DND-41 (cell line): ENCODE measurements around the gene GNGT1.

ENCODE experiments used
- ATAC-seq: fragments of 200-7000 bp; cut with Tn5 transposase; 3 replicates; pipeline ENCODE4 v1.9.1; 2021; ENCODE audit warnings: low read depth; ENCODE audit not compliant: insufficient read depth
- DNase-seq: peaks from one replicate; pipeline ENCODE4 v3.0.0-alpha.2; 2020
- H2AFZ ChIP-seq: 2 replicates; pipeline ENCODE4 v1.6.0; 2012; ENCODE audit warnings: low read depth, low read length
- H3K27ac ChIP-seq: 2 replicates; pipeline ENCODE4 v1.5.1; 2012; ENCODE audit warnings: low read length, inconsistent platforms
- H3K27me3 ChIP-seq: fragments of 200-600 bp; sonication (generic); 2 replicates; pipeline ENCODE4 v1.6.0; 2012; ENCODE audit warnings: low read length, mild to moderate bottlenecking, inconsistent platforms; ENCODE audit not compliant: insufficient read depth, poor library complexity
- H3K36me3 ChIP-seq: 2 replicates; pipeline ENCODE4 v1.5.1; 2012; ENCODE audit warnings: low read length, inconsistent platforms; ENCODE audit not compliant: insufficient read depth
- H3K4me1 ChIP-seq: 2 replicates; pipeline ENCODE4 v1.5.1; 2012; ENCODE audit warnings: mild to moderate bottlenecking, low read length; ENCODE audit not compliant: insufficient read depth
- H3K4me2 ChIP-seq: 2 replicates; pipeline ENCODE4 v1.6.0; 2012; ENCODE audit warnings: mild to moderate bottlenecking, moderate library complexity, low read length, inconsistent platforms; ENCODE audit not compliant: insufficient read depth
- H3K4me3 ChIP-seq, 2 experiments: fragments of 200-600 bp in 1 of 2; shearing (Covaris generic) in 1 of 2; 2 replicates each; pipeline ENCODE4 v1.5.1; 2012 to 2016; ENCODE audit warnings: inconsistent platforms in 2 of 2, low read length in 2 of 2, mild to moderate bottlenecking in 2 of 2, low read depth in 1 of 2, moderate library complexity in 1 of 2
- H3K79me2 ChIP-seq: 2 replicates; pipeline ENCODE4 v1.6.0; 2012; ENCODE audit warnings: low read length, inconsistent platforms; ENCODE audit not compliant: insufficient read depth
- H3K9ac ChIP-seq: 2 replicates; pipeline ENCODE4 v1.6.0; 2012; ENCODE audit warnings: low read depth, mild to moderate bottlenecking, inconsistent platforms, low read length, moderate library complexity
- H3K9me3 ChIP-seq: 2 replicates; pipeline ENCODE4 v1.5.1; 2012; ENCODE audit warnings: low read length, moderate library complexity, mild to moderate bottlenecking, inconsistent platforms; ENCODE audit not compliant: insufficient read depth, severe bottlenecking
- H4K20me1 ChIP-seq: 2 replicates; pipeline ENCODE4 v1.6.0; 2012; ENCODE audit warnings: low read length; ENCODE audit not compliant: insufficient read depth
- EZH2 ChIP-seq: IDR thresholded peaks from 3 replicates; pipeline ENCODE4 v1.6.1; 2012; ENCODE audit warnings: borderline replicate concordance, low read depth, mild to moderate bottlenecking, moderate library complexity, low read length, inconsistent platforms; ENCODE audit not compliant: severe bottlenecking
- TF ChIP-seq, protein P1 (sequence below): IDR thresholded peaks from 2 replicates; pipeline ENCODE4 v1.5.1; 2012; ENCODE audit warnings: borderline replicate concordance, low read length, moderate library complexity, mild to moderate bottlenecking; ENCODE audit not compliant: poor library complexity, severe bottlenecking; ENCODE audit errors: extremely low read depth

Gene GNGT1

DNA sequence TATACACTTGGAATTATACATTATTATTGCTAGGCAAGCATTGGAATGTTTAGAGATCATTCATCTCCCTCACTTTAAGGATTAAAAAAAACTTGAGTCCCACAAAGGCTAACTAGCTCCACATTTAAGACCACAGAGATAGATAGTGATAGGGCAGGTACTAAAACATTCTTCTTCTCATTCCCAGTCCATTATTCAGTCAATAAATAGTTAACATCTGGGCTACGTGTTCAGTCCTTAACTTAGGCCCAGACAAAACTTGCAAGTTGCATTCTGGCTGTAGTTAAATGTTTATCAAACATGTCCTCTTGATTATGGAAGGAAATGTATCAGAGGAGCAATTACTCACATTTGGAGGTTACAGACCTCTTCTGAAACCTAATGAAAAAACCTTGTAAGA lies 17.6 kb downstream of the GNGT1 start:
- Histone ChIP-seq H3K4me2 (no peak overlapping the region), H3K27me3 (no peaks in the 10 kb centered on the region), H4K20me1 (no peaks in the 10 kb centered on the region), H3K27ac (no peak overlapping the region), H3K4me3 (no peak overlapping the region), H3K36me3 (no peaks in the 10 kb centered on the region), H3K9me3 (no peaks in the 10 kb centered on the region), H3K9ac (no peak overlapping the region), H3K79me2 (no peaks in the 10 kb centered on the region), H2AFZ (no peak overlapping the region), H3K4me1 (no peaks in the 10 kb centered on the region)
- ATAC-seq (no peak), DNase-seq (no peak)
- TF ChIP-seq, protein P1, sequence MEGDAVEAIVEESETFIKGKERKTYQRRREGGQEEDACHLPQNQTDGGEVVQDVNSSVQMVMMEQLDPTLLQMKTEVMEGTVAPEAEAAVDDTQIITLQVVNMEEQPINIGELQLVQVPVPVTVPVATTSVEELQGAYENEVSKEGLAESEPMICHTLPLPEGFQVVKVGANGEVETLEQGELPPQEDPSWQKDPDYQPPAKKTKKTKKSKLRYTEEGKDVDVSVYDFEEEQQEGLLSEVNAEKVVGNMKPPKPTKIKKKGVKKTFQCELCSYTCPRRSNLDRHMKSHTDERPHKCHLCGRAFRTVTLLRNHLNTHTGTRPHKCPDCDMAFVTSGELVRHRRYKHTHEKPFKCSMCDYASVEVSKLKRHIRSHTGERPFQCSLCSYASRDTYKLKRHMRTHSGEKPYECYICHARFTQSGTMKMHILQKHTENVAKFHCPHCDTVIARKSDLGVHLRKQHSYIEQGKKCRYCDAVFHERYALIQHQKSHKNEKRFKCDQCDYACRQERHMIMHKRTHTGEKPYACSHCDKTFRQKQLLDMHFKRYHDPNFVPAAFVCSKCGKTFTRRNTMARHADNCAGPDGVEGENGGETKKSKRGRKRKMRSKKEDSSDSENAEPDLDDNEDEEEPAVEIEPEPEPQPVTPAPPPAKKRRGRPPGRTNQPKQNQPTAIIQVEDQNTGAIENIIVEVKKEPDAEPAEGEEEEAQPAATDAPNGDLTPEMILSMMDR: no peak
- TF ChIP-seq EZH2: no peak

DNA sequence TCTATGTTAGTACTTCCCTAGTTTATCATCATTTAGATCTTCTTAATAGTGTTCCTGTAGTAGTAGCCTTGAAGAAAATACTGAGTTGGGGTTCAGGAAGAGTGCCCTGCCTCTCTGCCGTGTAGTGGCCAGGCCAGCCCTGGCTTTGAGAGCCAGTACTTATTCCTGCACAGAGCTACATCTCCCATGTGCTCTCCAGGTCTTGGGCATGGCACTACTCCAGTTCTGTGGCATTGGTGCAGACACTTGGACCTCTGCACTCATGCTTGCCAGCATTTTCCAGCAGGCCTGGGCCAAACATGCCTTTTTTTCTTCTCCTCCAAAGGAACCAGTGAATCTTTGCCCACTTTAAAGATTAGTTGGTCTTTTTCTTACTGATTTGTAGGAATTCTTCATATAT lies 20.4 kb downstream of the GNGT1 start:
- DNase-seq (no peak), ATAC-seq (no peak)
- H3K36me3 ChIP-seq: no peaks in the 10 kb centered on the region
- TF ChIP-seq, protein P1: no peak
- no peak for TF ChIP-seq EZH2
- H3K4me3 ChIP-seq: no peak overlapping the region
- no peaks in the 10 kb centered on the region for H4K20me1 ChIP-seq
- no peaks in the 10 kb centered on the region for H3K9me3 ChIP-seq
- no peak overlapping the region for H3K4me2 ChIP-seq
- H2AFZ ChIP-seq: no peak overlapping the region
- no peaks in the 10 kb centered on the region for H3K4me1 ChIP-seq
- H3K79me2 ChIP-seq: no peaks in the 10 kb centered on the region
- no peak overlapping the region for H3K9ac ChIP-seq
- no peaks in the 10 kb centered on the region for H3K27me3 ChIP-seq
- no peak overlapping the region for H3K27ac ChIP-seq

DNA sequence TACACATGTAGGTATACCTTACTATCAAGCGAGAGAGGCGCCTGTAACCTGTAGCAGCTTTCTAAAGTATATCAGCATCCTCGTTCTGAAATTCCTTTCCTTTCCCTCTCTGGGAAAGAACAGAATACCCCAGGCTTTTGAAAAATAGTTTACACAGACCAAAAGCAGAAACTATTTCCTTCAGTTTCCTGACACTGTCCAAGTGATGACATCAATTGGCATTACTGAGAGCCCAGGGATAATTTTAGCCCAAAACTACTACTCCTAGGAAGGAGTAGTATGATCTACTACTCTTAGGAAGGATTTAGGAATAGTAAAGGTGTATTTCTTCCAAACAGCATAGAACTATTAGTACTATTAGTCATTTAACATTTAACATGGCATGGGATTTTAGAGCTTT lies 21.2 kb downstream of the GNGT1 start:
- Histone ChIP-seq H3K4me3 (no peak overlapping the region), H2AFZ (no peak overlapping the region), H3K36me3 (no peaks in the 10 kb centered on the region), H3K9ac (no peak overlapping the region), H3K27ac (no peak overlapping the region), H3K4me1 (no peaks in the 10 kb centered on the region), H3K79me2 (no peaks in the 10 kb centered on the region), H3K27me3 (no peaks in the 10 kb centered on the region), H3K9me3 (no peaks in the 10 kb centered on the region), H3K4me2 (no peak overlapping the region), H4K20me1 (no peaks in the 10 kb centered on the region)
- no peak for DNase-seq
- no peak for TF ChIP-seq EZH2
- TF ChIP-seq, protein P1: no peak
- ATAC-seq: no peak

DNA sequence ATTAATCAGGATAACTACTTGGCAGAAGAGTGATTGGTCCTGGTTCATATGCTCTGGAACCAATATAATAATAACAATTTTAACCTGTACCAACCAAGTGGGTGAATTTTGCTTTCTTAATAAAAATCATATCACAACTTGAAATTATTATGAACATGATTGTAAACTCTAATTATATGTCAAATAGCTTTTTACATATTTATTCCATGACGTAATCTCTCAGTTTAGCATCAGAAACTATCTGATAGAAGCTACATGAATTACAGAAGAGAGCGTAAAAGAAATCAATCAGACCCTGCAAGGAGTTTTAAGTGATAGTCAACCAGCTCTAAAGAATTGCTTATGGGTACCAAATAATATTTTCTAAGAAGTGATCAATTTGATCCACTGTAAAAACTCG lies 25.3 kb downstream of the GNGT1 start:
- no peak for TF ChIP-seq EZH2
- TF ChIP-seq, protein P1: no peak
- H3K27me3 ChIP-seq: no peaks in the 10 kb centered on the region

More for the DNA sequence above, 25.3 kb downstream of the GNGT1 start:
- no peak overlapping the region for H3K4me2 ChIP-seq
- no peaks in the 10 kb centered on the region for H3K36me3 ChIP-seq
- H2AFZ ChIP-seq: no peak overlapping the region
- no peaks in the 10 kb centered on the region for H3K4me1 ChIP-seq
- DNase-seq: no peak
- H3K9me3 ChIP-seq: no peaks in the 10 kb centered on the region
- H3K27ac ChIP-seq: no peak overlapping the region
- no peak for ATAC-seq
- no peaks in the 10 kb centered on the region for H4K20me1 ChIP-seq
- H3K9ac ChIP-seq: no peak overlapping the region
- H3K79me2 ChIP-seq: no peaks in the 10 kb centered on the region
- no peak overlapping the region for H3K4me3 ChIP-seq
